Activated CD8-positive, alpha-beta memory T cell treated with anti-CD3 and anti-CD28 coated beads, Interleukin-2, amount 50 U/mL, for 48 hours (primary cell): ENCODE data around the gene GCNT4.

Experiments used
- DNase-seq: peaks from one replicate; pipeline ENCODE4 v3.0.0-alpha.2; 2020

The GCNT4 gene

DNA sequence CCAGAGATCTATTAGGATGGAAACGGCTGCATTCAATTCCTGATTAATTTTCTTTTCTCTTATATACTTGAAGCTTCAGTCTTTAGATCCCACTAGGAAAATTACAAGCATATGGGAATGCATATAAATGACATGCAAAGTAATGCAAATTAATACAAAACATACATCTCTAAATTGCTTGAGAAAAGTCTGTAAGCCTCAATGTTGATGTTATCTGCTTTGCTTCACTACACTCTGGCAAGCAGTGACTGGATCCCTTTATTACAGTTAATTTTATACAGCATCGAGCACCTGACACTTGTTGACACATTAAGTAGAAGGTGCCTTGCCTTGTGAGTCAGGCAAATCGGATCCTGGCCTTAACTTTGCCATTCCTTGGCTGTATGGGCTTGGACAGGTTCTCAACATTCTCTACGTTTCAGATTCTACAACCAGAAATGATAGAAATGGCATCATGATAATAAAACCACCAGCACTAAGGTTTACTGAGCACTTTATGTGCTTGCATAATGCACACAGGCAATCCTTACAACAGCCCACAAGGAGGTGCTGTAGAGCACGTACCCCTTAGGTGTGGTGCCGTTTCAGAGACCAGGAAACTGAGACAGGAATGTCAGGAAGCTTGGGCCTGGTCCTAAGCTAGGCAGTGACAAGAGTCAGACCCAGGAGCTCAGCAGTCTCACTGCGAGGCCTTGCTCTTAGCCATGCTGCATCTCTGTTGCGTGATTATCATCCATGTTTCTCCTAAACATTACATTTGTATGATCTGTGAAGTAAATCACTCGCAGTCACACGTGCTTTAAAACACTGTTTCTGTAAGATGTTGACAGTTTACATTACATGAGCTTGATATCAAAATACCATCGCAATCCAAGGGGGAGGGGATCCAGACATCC is 2.7 kb downstream of the GCNT4 start:
- peak; percentile 73 for DNase-seq

DNA sequence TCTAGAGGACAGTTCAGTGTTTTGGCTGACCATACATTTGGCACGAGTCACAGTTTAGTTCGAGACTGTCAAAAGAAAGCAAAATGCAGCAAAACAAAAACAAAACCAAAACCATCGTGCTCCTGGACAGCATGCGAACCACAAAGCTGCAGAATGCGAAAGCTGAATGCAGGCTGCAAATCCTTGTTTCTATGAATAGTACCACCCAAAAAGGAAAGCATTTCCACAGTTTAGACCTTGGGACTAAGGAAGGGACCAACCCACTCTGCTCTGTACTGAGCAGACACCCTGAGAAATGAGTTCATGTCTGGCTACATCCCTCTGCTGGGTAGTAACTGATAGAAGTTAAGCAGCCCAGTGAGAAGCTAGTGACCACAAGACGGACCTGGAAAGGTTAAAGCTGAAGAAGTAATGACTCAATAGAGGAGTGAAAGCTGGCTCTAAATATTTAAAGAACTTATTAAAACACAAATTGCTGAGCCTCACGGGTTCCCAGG is 3.9 kb downstream of the GCNT4 start:
- DNase-seq, result no peak

DNA sequence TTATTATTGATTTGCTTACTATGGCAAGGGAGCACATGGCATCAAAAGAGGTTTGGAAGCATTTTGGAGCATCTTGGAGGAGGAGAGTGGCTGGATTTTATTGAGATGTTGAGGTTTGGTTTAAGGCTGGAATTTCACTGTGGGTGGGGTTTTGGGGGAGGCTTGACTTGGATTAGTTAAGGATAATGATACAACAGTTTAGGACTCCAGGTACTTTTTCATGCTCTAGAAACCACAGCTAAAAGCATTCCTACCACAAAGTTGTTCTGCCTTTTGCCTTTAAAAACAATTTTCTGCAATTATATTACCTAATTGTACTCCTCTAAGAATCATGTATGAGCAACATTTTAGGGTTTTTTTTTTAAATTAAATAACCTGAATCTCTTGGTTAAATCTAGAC is 5.0 kb downstream of the GCNT4 start:
- DNase-seq, result no peak

DNA sequence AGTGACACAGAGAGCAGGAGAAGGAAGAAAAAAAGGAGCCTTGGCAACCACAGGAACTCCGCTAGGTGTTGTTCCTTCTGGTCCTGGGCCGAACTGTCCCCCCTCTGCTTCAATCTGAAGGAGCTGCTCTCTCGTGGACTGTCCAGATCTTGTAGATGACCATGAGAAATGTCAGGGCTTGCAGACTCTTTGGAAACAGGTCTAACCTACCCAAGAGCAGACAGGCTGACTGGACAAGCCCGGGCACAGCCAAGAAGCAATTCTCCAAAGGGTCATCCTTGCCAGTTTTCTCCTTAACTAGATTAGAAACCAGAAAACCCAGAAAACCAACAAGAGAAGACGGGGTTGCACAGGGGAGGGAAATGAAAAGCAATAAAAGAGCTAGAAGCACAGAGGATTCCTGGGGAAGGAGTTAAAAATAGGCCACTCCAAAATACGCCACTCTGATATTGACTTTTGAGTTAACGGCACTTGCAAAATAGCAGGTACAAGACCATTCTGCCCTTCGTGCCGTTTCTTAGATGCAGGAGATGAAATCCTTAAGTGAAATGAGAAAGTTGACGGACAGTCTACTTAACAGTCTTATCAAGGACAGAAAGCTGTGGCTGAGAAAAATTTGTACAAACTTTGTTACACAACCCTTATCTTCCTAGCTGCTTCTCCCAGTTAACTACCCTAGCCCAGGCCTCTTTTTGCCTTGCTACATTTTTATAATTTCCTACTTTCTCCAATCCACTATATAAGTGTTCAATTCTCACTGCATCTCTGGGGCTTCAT is 5.8 kb downstream of the GCNT4 start:
- no peak for DNase-seq

DNA sequence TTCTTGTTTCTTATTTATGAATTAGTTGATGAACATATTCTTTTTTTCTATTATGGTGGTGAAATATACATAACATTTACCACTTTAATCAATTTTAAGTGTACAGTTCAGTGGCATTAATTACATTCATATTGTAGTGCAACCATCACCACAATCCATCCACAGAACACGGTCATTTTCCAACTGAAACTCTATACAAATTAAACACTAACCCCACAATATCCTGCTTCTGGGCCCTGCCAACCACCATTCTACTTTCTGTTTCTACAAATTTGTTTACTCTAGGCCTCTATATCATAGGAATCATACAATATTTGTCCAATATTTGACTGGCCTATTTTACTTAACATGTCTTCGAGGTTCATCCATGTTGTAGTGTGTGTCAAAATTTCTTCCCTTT is 7.3 kb downstream of the GCNT4 start:
- DNase-seq, result no peak

DNA sequence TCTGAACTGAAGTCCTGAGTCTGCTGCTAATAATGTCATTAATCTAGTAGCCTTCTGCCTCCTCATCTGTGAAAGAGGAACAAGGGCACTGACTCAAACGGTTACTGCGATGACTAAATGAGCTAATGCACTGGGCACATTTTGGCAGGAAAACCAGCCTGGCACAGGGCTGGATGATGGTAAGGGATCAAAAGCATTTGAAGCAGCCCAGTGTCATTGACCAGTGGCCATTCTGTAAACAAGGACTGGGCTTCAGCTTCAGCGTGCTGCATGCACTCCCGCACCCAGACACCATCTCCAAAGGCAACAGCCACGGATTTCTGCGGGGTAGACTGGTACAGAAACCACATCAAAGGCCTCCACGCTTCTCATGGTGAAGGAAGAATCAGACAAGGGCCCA is 8.0 kb downstream of the GCNT4 start:
- no peak for DNase-seq

DNA sequence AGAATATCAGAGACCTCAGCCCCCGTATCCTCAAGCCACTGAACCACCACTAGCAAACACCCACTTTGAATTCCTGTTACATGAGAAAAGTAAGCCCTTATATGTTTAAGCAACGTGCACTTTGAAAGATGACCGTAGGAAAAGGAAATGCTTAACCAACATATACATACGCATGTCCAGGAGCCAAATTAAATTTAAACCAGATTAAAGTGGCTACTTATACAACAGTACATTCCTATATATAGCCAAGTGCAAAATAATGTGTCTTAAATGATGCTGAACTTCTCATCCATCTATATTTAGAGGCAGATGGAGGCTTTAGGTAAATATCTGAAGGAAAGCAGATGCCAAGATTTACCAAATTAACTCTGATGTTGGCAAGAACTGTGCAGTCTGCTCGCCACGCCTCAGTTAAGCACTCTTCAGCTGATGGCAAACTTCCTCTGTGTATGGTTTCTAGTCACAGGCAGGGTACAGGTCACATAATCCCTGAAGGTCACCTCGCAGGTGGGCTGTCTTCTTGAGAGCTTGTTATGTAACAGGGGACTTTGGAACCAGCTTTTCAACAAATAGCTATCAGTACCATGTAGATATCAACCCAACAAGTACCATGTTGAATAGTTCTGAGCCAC is 8.6 kb downstream of the GCNT4 start:
- DNase-seq, result no peak

DNA sequence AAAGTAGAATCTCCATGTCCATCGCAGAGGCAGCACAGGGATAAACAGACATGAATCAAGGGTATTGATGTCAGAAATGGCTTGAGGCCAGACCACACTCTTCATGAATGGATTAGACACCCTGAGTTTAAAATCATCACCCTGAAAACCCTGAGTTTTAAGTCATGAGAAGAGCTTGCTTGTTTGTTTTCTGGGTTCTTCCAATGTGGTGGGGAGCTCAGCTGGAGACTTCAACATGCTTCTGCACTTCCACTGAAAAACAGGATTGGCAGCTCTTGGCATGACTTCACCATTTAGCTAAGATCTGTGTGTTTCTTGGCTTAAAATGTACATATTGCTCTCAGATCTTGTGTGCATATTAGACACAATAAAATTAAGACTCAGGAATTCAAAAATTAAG is 9.8 kb downstream of the GCNT4 start:
- no peak for DNase-seq

DNA sequence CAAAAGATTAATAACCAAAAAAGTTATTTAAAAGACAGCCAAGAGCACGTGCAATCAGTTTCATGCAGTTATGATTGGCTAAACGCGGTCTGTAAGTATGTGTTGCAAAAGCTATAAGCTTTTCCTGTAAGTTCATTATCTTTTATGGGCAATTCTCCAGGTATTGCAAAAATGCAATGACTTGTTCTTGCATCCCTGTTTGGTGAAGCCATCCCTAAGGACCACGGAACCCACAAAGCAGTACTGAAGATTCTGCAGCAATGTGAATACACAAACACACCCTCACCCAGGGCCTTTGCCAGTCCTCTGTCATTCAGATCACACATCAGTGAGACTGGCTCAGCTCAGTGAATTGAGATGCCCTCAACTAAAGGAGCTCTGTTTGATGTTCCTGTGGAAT is 11.4 kb downstream of the GCNT4 start:
- DNase-seq, result no peak

DNA sequence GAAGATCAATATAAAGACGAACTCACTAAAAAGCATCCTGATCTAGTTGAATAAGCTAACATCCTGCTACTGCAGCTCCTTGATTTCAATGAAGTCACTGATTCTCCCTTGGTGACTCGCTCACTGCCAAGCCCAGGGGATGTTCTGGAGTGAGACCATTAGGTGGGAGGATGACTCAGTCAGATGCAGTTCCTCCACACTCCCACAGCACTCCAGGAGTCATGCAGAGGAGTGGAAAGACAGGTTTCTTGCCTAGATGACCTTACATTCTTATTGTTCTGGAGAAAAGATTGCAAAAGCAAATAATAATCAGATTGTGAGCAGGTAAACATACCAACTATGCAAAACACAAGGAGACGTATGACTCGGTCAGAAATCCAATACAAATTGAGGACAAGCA is 15.3 kb downstream of the GCNT4 start:
- no peak for DNase-seq

DNA sequence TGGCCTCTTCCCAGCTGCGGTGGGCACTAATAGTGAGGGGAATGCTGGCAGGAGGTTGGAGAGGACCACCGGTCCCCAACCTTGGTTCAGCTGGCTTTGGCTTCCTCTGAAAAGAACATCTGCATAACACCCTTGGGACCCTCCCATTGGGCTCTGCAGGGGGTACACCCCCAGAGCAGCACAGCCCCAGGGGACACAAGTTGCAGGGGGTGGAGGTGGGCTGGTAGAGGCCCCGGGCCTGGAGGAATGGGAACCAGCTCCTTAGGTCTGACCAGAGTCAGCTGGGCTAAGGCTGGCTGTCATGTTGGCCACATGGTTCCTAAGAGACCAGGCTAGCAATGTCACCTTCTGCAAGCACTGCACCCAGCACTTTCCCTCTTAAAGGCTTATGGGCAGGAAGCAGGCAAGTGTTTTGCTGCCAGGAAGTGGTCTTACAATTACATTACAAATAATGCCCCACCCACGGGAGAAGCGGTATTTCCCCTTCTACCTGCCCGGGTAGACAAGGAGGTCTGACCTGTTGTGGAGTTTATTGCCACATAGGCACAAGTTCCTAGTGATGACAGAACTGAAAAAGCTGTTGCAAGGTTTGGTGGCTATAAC is 18.1 kb downstream of the GCNT4 start:
- no peak for DNase-seq

DNA sequence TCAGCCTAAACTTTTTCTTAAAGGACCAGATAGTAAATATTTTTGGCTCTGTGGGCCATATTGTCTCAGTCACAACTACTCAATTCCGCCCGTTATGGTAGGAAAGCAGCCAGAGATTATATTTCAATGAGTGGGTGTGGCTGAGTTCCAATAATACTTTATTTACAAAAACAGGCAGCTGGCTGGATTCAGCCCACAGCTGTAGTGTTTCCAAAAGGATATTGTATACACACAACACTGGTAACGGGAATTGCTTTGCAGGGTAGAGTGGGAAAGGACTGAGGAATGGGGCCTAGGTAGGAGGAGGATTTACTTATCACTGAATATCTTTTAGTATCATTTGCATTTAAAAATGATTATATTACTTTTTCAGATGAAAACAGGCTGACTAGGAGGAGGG is 21.0 kb downstream of the GCNT4 start:
- DNase-seq, result no peak

DNA sequence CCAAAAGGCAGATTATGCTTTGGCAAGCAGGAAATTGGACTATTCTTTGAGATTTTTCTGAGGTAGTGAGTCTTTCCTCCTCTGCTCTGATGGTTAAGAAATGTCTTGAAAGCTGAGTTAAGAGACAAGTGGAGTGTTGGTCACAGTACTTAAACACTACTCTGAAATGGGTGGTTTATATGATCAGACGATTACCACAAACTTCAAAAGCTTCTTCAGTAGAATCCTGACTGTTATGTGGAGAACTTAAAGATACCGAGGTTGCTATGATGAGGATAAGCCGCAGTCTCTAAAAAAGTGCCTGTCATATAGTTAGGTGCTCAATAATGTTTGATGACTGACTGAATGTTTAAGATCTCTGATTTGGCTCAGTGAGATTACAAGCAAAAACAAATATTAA is 24.3 kb downstream of the GCNT4 start:
- no peak for DNase-seq

DNA sequence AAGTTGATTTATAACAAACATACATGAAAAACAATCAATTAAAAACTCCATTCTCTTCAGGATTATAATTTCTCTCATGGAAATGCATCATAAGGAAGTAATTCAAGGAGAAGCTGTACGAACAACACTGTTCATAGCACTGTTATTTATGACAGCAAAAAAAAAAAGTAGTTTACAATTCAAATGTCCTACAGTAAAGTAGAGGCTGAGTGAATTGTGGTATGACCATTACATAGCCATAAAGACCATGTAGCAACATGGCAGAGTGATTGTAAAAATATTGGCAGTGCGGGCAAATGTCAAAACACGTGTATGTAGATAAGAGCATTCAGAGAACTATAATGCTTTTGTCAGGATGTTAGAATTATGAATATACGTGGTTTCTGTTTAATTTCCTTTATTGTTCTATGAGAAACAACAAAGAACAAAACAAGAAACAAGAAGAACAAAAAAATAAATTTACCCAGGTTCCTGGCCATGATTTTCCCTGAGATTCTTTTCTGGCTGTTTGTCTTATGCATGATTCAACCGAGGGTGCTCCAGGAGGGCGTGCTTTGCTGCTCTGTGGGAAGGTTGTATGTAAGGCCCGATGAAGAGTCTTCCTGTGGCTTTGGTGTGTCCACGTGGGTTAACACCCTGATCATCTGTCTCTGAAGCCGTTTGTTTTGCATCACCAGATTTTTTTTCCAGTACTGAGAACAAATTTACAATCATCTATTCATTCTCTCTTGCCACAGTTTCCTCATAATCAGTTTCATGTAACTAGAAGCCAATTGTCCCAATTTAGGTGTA is 28.8 kb downstream of the GCNT4 start:
- no peak for DNase-seq

DNA sequence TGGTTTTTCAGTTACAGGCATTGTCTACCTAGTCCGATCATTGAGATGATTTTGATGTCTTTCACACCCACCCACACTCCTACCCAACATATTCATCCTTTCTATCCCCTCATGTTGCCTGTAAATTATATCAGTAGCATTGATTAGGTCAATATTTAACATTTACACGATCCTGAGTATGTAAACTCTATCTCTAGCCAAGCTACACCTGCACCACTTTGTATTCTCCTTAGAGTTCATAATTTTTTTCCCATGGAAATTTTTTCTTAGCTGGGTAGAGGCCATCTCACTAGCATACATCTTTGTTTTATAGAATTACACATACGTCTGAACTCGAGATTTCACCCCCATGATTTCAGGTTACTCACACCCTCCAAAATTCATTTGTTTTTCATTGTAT is 30.6 kb downstream of the GCNT4 start:
- no peak for DNase-seq

DNA sequence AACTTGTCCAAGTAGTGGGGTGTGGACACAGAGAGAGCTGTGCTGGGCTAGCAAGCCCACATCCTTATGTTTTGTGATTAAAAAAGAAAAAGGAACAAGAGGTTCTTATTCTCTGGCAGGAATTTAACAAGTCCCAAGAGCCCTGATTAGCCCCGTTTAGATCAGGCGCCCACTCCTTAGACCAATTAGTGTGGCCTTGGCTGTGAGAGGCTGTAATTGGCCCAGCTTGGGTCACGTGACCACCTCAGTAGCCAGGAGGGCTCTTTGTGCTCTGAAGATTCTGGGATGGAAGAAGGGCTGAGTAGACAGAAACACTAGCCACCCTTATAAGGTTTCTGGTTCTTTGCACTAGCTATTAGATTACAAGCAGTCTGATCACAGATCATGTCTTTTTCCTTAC is 31.1 kb downstream of the GCNT4 start:
- no peak for DNase-seq

DNA sequence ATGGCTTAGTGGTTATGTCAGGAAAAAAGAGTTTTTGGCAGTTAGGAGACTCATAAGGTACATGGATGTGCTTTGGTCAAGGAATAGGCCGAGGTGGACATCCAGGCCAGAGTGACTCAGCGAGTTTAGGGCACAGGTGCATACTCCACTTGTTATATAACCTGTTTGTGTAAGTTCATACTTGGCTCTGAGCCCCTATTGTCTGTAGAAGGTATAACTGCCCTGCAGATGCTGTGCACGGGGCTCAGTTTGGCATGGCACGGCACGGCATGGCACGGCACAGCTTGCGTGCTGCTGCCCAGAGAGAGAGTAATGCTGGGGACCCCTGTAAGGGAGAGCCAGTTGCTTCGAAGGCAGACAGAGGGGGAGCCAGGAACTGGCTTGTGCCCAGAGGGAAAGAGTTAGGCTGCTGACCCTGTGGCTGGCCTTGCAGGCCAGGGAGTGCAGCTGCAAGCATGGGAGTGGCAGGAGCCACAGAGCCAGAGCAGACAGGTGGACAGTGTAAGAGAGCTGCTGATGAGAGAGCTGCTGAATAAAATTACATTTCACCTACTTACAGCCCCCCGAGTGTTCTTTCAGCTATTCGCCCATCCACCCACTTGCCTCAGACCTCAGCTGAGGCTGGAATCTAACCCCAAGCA is 32.2 kb downstream of the GCNT4 start:
- DNase-seq, result no peak

DNA sequence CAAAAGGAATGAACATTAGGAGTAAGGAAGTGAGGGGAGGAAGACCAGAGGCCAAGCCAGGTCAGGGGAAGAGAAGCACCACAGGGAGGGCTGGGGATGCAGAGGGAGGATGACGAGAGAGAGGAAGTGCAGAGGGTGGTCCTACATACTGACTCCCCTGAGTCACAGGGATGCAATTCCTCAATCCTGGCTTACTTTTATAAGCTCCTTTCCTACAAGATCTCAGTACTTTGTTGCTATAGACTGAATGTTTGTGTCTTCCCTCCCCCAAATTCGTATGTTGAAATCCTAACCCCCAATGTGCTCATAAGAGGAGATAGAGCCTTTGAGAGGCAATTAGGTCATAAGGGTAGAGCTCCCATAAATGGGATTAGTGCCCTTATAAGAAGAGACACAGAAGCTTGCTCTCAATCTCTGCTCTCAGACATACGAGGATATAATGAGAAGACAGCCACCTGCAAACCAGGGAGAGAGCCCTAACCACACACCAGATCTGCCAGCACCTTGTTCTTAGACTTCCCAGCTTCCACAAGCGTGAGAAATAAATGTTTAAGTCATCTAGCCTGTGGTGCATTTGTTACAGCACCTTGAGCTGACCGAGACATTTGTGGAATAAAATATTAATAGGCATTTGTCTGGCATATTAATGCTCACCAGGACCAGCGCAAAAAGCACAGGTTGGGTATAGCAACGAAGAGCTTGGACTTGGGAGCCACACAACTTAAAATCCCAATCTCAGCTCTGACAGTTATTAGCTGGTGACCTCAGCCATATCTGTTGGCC is 33.4 kb downstream of the GCNT4 start:
- DNase-seq, result no peak

DNA sequence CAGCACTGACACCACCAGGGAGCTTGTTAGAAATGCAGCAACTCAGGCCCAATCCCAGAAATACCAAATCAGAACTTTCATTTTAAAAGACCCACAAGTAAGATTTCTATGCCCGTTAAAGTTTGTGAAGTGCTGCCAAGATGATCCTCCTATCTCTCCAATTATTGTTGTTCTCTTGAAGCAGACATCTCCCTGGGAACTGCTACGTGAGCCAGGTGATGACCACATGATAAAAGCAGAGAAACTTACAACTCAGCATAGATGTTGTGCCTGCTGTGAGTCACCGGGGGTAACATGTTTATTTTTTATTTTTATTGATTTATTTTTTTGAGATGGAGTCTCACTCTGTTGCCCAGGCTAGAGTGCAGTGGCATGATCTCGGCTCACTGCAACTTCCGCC is 34.4 kb downstream of the GCNT4 start:
- no peak for DNase-seq

DNA sequence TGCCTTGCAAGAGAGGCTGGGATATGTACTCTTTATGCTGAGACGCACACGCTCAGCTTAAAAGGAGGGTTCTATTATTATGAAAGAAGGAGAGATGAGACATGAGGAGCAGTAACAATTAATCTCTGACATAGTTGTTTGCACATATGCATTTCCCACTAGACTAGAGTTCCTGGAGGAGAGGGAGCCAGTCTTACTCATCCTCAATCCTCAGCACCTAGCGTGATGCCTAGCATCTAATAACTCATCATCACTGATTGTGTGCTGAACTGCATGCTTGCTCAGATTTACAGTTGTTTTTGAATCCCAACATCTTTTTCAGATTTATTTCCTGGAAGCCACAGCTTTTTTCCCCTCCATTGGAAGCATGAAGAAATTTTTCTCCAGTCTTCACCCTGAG is 35.5 kb downstream of the GCNT4 start:
- DNase-seq, result no peak

DNA sequence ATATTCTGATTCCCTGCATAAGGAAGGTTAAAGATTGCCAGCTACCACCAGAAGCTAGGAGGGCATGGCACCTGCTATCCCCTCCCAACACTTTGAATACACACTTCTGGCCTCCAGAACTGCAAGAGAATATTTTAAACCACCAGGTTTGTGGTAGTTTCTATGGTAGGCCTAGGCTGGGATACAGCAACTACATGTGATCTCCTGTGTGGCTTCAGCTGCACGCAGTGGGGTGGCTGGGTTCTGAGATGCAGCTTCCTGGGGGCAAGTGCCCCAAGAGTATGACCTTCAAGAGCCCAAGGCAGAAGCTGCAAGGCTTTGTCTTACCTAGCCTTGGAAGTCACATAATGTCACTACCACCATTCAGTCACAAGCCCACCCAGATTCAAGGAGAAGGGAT is 39.6 kb downstream of the GCNT4 start:
- DNase-seq, result no peak
